Endothelial cell of umbilical vein (primary cell): ENCODE measurements around the gene XKR8. TPM values are rescaled to one million over a fixed set of nuclear protein-coding genes. Genes with fewer than 3 reads are reported as not detected.

Experiments used
- BruUV-seq: library from RNA; stranded (reverse); fragments of 400-500 nt; replicated peaks from 2 replicates; lab custom pipeline; 2021; lab: Mats Ljungman, UMichigan
- CTCF ChIA-PET: fragments of 300-600, 350-600 bp; sonication (Branson Sonifier 250); formaldehyde crosslinking; loops from one replicate; lab custom pipeline; 2021; ENCODE audit warnings: antibody characterized with exemption, inconsistent platforms; lab: Charles Lee
- POLR2A ChIA-PET: fragments of 300-600, 350-600 bp; sonication (Branson Sonifier 250); formaldehyde crosslinking; loops from one replicate; lab custom pipeline; 2021; ENCODE audit warnings: antibody characterized with exemption, inconsistent platforms; lab: Charles Lee
- DNase-seq: peaks from one replicate; pipeline ENCODE4 v3.0.0-alpha.2; 2011; ENCODE audit warnings: low read depth, low spot score
- FAIRE-seq: peaks from 2 replicates; lab custom pipeline; 2011; peaks lifted over from hg19 to GRCh38; lab: Jason Lieb, UNC
- H2AFZ ChIP-seq: 2 replicates; pipeline ENCODE4 v1.6.0; 2012; ENCODE audit warnings: low read depth, low read length, control low read depth, inconsistent platforms
- H3K27ac ChIP-seq: 2 replicates; pipeline ENCODE4 v1.5.1; 2011; ENCODE audit warnings: low read depth, mild to moderate bottlenecking, control low read depth, low read length, moderate library complexity; ENCODE audit not compliant: insufficient read depth
- H3K27me3 ChIP-seq, 2 experiments: 2 replicates each; pipeline versions ENCODE4 v1.6.0 to v1.6.1; 2011; ENCODE audit warnings: low read length in 2 of 2, mixed read lengths in 1 of 2; ENCODE audit not compliant: control insufficient read depth in 2 of 2, insufficient read depth in 2 of 2
- H3K36me3 ChIP-seq, 2 experiments: 2 replicates in 1 of 2; 3 replicates in 1 of 2; pipeline ENCODE4 v1.5.1; 2011; ENCODE audit warnings: low read length in 2 of 2, mild to moderate bottlenecking in 1 of 2, moderate library complexity in 1 of 2; ENCODE audit not compliant: control insufficient read depth in 2 of 2, insufficient read depth in 2 of 2; ENCODE audit errors: extremely low read depth in 1 of 2
- H3K4me1 ChIP-seq: 3 replicates; pipeline ENCODE4 v1.5.1; 2011; ENCODE audit warnings: mild to moderate bottlenecking, low read length; ENCODE audit not compliant: control insufficient read depth, insufficient read depth; ENCODE audit errors: extremely low read depth
- H3K4me2 ChIP-seq: 2 replicates; pipeline ENCODE4 v1.6.1; 2011; ENCODE audit warnings: low read length, control low read depth, mixed read lengths; ENCODE audit not compliant: insufficient read depth
- H3K4me3 ChIP-seq, 3 experiments: fragments of 200-600 bp in 1 of 3; sonication (generic), shearing (Covaris generic) in 1 of 3; replicated peaks in 1 of 3; 2 replicates each; pipeline ENCODE4 v1.5.1; 2011 to 2016; ENCODE audit warnings: control low read depth in 3 of 3, low read length in 3 of 3, mild to moderate bottlenecking in 2 of 3, inconsistent platforms in 1 of 3, low read depth in 1 of 3, moderate library complexity in 1 of 3; ENCODE audit not compliant: insufficient read depth in 1 of 3
- H3K79me2 ChIP-seq: 2 replicates; pipeline ENCODE4 v1.6.0; 2012; ENCODE audit warnings: low read length, inconsistent platforms; ENCODE audit not compliant: control insufficient read depth, insufficient read depth
- H3K9ac ChIP-seq: replicated peaks from 2 replicates; pipeline ENCODE3; 2011; ENCODE audit warnings: low read length, control low read depth; ENCODE audit not compliant: insufficient read depth; ENCODE audit errors: extremely low read depth
- H3K9me1 ChIP-seq: replicated peaks from 3 replicates; pipeline ENCODE4 v1.6.0; 2011; ENCODE audit warnings: mild to moderate bottlenecking, low read length; ENCODE audit not compliant: control insufficient read depth, insufficient read depth; ENCODE audit errors: extremely low read depth
- H3K9me3 ChIP-seq: replicated peaks from 2 replicates; pipeline ENCODE4 v1.5.1; 2012; ENCODE audit warnings: low read length, inconsistent platforms; ENCODE audit not compliant: control insufficient read depth, insufficient read depth
- H4K20me1 ChIP-seq: replicated peaks from 2 replicates; pipeline ENCODE3; 2011; ENCODE audit warnings: mild to moderate bottlenecking, low read length; ENCODE audit not compliant: control insufficient read depth, insufficient read depth; ENCODE audit errors: extremely low read depth
- FOS ChIP-seq: IDR thresholded peaks from 2 replicates; pipeline ENCODE4 v1.6.1; 2011; ENCODE audit warnings: mild to moderate bottlenecking, low read length, moderate library complexity, borderline replicate concordance; ENCODE audit not compliant: insufficient read depth
- POLR2AphosphoS5 ChIP-seq: IDR thresholded peaks from 2 replicates; pipeline ENCODE4 v1.6.1; 2012; ENCODE audit warnings: low read depth, mild to moderate bottlenecking, control low read depth, low read length, moderate library complexity; ENCODE audit not compliant: insufficient read depth
- dilution Hi-C: fragments of 300-500 bp; cut with MboI; formaldehyde crosslinking; loops from one replicate; pipeline ENCODE4 v1.15.0; 2019; ENCODE audit warnings: low sequenced_read_pairs; ENCODE audit not compliant: extremely low pct_ligation_motif_present
- intact Hi-C: fragments of 100-400 bp; cut with micrococcal nuclease; formaldehyde crosslinking; loops from one replicate; pipeline ENCODE4 v1.10.0; 2022
- polyA plus RNA-seq, 4 experiments: library from polyadenylated mRNA; depleted of rRNA in 3 of 4; stranded (reverse) in 3 of 4; unstranded in 1 of 4; fragments of >200 nt; gene quantifications; 2 replicates each; pipeline versions ENCODE4 v1.2.1 to v1.2.3, GENCODE V29; 2011 to 2012; ENCODE audit warnings: missing spikeins in 1 of 4
- total RNA-seq: library from RNA; stranded (reverse); gene quantifications from 2 replicates; pipeline ENCODE4 v1.2.3, GENCODE V29; 2021

XKR8 gene
- total and polyA plus RNA-seq, 2 donors (not counting 3 experiments of a cell fraction or from before 2014, with no cell fraction given) = 10.0 to 13.1 TPM

DNA sequence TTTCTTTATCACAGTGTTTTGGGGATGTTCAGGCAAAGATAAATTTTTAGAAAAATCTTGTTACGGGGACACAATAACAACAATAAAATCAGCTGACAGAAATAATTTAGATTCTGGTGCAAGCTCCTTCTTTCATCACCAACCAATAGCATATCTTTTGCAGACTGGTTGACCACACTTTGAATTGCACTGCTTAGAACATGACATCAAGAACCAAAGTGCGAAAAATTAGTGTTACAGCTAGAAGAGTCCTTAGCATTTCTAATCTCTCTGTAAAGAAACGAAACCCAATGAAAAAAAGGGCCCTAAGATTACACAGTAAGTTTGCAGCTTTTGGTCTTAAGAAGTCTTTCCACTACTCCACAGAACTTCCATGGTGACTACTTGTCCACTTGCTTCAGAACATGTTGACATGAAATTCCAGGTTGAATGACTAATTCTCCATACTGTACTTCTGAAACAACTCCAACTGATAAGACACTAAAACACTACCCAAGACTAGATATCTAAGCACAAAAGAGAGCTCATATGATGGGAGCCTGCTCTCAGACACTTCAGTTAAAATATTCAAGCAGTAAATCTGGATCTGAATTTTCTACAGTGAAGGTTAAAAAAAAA is 31.3 kb downstream of the XKR8 start:
- Histone ChIP-seq H4K20me1 (no peaks in the 10 kb centered on the region), H3K4me1 (peaks cover 35% of the 10 kb centered on the region), H3K9me1 (no peaks in the 10 kb centered on the region), H3K4me2 (no peak overlapping the region), H3K36me3 (peaks cover 8 to 9% of the 10 kb centered on the region in 2 experiments), H2AFZ (no peak overlapping the region), H3K9ac (no peak overlapping the region), H3K79me2 (no peaks in the 10 kb centered on the region), H3K27ac (no peak overlapping the region), H3K4me3 (no peak overlapping the region), H3K27me3 (no peaks in the 10 kb centered on the region), H3K9me3 (no peaks in the 10 kb centered on the region)
- FAIRE-seq (peak; percentile 44), DNase-seq (no peak)
- CTCF ChIA-PET = interaction anchor here (0.6 to 3.6 kb wide), 2 partner anchors 96 to 219 kb away, joined by 3 to 19 read pairs; no protein-coding TSS in a partner anchor
- POLR2A ChIA-PET = interaction anchor here (0.6 kb wide), 1 partner anchor 206 kb away, joined by 3 read pairs; no protein-coding TSS in a partner anchor
- dilution Hi-C loops = no loop called here
- TF ChIP-seq POLR2AphosphoS5 = no peak
- BruUV-seq = no TSS peak
- intact Hi-C loops = no loop called here

GRCh38 chr1:27992276-27992675 is 32.5 kb downstream of the XKR8 start:
- Histone ChIP-seq H3K4me2 (peak overlapping the region; percentile 63), H3K4me1 (peaks cover 35% of the 10 kb centered on the region), H3K79me2 (no peaks in the 10 kb centered on the region), H3K4me3 (no peak overlapping the region), H2AFZ (no peak overlapping the region), H4K20me1 (no peaks in the 10 kb centered on the region), H3K27ac (peak overlapping the region; percentile 46), H3K27me3 (no peaks in the 10 kb centered on the region), H3K36me3 (peaks cover 10 to 13% of the 10 kb centered on the region in 2 experiments), H3K9me3 (no peaks in the 10 kb centered on the region), H3K9ac (no peak overlapping the region), H3K9me1 (no peaks in the 10 kb centered on the region)
- ChIA-PET CTCF (interaction anchor here (0.6 to 3.6 kb wide), 9 partner anchors 12 to 217 kb away, joined by 3 to 19 read pairs (median 5); partner anchors contain the start of gene EYA3), POLR2A (no interaction called here)
- dilution Hi-C loops (no loop called here), intact Hi-C loops (no loop called here)
- TF ChIP-seq POLR2AphosphoS5 (peak; percentile 30), FOS (no peak)
- DNase-seq (peak; percentile 60), FAIRE-seq (peak; percentile 85)
- no TSS peak for BruUV-seq
